Breast epithelium (tissue), 4 donors: ENCODE data around the gene SLC22A13. TPM values are rescaled to one million over a fixed set of nuclear protein-coding genes. Genes with fewer than 3 reads are reported as not detected.

Experiments
- DNase-seq, 2 donors: peaks; one replicate each; pipeline ENCODE4 v3.0.0-alpha.2; 2019; ENCODE audit warnings: low spot score in 2 of 2
- H3K27ac ChIP-seq, 2 donors: fragments of 200-600 bp; sonication (generic) in 1 of 2; one replicate each; pipeline ENCODE4 v1.5.1; 2016 to 2019; ENCODE audit warnings: mild to moderate bottlenecking in 1 of 2
- H3K27me3 ChIP-seq, 2 donors: fragments of 200-600 bp; sonication (generic) in 1 of 2; one replicate each; pipeline versions ENCODE4 v1.5.1 to v1.6.0; 2017 to 2019; ENCODE audit warnings: control low read depth in 1 of 2, mild to moderate bottlenecking in 1 of 2
- H3K36me3 ChIP-seq: fragments of 200-600 bp; one replicate; pipeline ENCODE4 v1.5.1; 2019
- H3K4me1 ChIP-seq, 2 donors: fragments of 200-600 bp; sonication (generic); one replicate each; pipeline ENCODE4 v1.5.1; 2016 to 2019; ENCODE audit warnings: control low read depth in 1 of 2
- H3K4me3 ChIP-seq, 3 donors: fragments of 200-600 bp; sonication (generic); 1 replicate in 2 of 3; 2 replicates in 1 of 3; pipeline ENCODE4 v1.5.1; 2016 to 2019; ENCODE audit warnings: mild to moderate bottlenecking in 3 of 3, moderate library complexity in 2 of 3
- H3K9me3 ChIP-seq, 2 donors: fragments of 200-600 bp; sonication (generic) in 1 of 2; one replicate each; pipeline ENCODE4 v1.5.1; 2016 to 2019; ENCODE audit warnings: control low read depth in 1 of 2
- POLR2A ChIP-seq: fragments of 450-650 bp; IDR thresholded peaks from one replicate; pipeline ENCODE4 v1.6.1; 2016; ENCODE audit warnings: antibody characterized with exemption, mild to moderate bottlenecking, moderate library complexity
- POLR2AphosphoS5 ChIP-seq, 3 donors: sonication (generic); formaldehyde crosslinking; IDR thresholded peaks; one replicate each; pipeline ENCODE4 v1.6.1; 2017; ENCODE audit warnings: antibody characterized with exemption in 3 of 3
- intact Hi-C: fragments of 100-400 bp; cut with DNase I; formaldehyde crosslinking; loops from one replicate; pipeline ENCODE4 v1.15.1; 2023; ENCODE audit warnings: low total_unique reads
- total RNA-seq, 3 donors: library from RNA; depleted of rRNA; stranded (reverse); fragments of >200 nt; gene quantifications; one replicate each; pipeline ENCODE4 v1.1.0, GENCODE V29; 2016
- TF ChIP-seq, protein P1 (sequence below), 3 donors: fragments of 450-650 bp; IDR thresholded peaks; one replicate each; pipeline ENCODE4 v1.5.1; 2016 to 2017; ENCODE audit warnings: antibody characterized with exemption in 3 of 3, mild to moderate bottlenecking in 3 of 3, moderate library complexity in 3 of 3

SLC22A13 gene
- total RNA-seq, 3 donors from 2014 or later = 0.48 to 0.59 TPM; not detected in 1

DNA sequence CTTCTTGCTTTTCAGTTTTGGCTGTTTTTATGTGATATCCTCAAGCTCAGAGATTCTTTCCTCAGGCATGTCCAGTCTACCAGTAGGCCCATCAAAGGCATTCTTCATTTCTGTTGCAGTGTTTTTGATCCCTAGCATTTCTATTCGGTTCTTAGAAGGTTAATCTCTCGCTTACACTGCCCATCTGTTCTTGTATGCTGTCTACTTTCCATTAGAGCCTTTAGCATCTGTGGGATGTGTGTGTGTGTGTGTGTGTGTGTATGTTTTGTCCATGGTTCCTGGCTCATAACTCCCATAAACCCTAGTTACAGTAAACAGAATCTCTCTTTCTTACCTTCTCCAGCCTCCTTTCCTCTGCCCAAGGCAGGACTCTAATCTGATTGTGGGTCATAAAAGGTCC, 5.1 kb upstream of the SLC22A13 start:
- Histone ChIP-seq H3K9me3 (no peaks in the 10 kb centered on the region), H3K27ac (no peak overlapping the region), H3K4me3 (no peak overlapping the region), H3K4me1 (no peaks in the 10 kb centered on the region), H3K36me3 (no peaks in the 10 kb centered on the region), H3K27me3 (no peaks in the 10 kb centered on the region)
- intact Hi-C loops = no loop called here
- DNase-seq = no peak
- no peak for TF ChIP-seq POLR2A
- no peak for TF ChIP-seq POLR2AphosphoS5 (IDR thresholded peaks at IDR 0.05)
- TF ChIP-seq, protein P1, sequence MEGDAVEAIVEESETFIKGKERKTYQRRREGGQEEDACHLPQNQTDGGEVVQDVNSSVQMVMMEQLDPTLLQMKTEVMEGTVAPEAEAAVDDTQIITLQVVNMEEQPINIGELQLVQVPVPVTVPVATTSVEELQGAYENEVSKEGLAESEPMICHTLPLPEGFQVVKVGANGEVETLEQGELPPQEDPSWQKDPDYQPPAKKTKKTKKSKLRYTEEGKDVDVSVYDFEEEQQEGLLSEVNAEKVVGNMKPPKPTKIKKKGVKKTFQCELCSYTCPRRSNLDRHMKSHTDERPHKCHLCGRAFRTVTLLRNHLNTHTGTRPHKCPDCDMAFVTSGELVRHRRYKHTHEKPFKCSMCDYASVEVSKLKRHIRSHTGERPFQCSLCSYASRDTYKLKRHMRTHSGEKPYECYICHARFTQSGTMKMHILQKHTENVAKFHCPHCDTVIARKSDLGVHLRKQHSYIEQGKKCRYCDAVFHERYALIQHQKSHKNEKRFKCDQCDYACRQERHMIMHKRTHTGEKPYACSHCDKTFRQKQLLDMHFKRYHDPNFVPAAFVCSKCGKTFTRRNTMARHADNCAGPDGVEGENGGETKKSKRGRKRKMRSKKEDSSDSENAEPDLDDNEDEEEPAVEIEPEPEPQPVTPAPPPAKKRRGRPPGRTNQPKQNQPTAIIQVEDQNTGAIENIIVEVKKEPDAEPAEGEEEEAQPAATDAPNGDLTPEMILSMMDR (IDR thresholded peaks at IDR 0.05) = no peak

DNA sequence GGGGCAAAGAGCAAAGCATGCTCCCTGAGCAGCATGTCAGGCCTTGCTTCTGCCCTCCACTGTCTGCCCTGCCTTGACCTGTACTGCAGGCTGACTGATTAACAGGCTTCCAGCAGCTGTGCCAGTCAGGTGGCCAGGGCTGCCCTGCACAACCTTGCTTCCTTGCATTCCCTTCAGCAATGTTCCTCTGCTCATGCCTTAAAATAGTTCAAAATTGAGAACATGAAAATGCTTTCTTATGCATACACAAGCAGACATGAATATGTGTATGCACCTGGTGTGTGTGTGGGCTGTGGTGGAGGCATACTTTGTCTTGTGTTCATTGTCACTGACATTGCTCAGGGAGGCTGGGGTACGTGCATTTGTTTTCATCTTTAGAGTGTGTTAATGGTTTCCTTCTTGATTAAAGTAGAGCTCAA, 1.2 kb upstream of the SLC22A13 start:
- Histone ChIP-seq H3K36me3 (no peaks in the 10 kb centered on the region), H3K27ac (no peak overlapping the region), H3K27me3 (no peaks in the 10 kb centered on the region), H3K4me3 (no peak overlapping the region), H3K9me3 (no peaks in the 10 kb centered on the region), H3K4me1 (no peaks in the 10 kb centered on the region)
- TF ChIP-seq, protein P1 (IDR thresholded peaks at IDR 0.05) = no peak
- TF ChIP-seq POLR2A (no peak), POLR2AphosphoS5 (IDR thresholded peaks at IDR 0.05) (no peak)
- no peak for DNase-seq
- intact Hi-C loops = no loop called here

DNA sequence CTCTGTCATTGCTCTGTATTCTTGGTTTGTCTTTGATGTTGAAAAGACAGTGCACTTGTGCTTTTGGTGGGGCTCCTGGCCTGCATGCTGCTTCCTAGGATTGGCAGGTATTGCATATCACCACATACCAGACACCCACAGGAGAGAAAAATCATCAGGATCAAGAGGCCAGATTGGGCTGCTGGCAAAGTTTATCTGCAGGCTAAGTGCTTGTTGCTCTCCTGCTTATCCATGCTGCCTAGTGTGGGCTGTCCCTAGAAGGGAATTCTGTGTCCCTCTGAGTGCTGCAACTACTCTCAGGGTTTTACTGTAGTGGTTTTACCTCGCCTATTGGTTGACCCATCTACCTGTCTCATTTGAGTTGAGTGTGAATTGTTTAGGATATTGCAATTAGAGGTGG, 833 bp upstream of the SLC22A13 start:
- H3K4me3 ChIP-seq = no peak overlapping the region
- no peaks in the 10 kb centered on the region for H3K36me3 ChIP-seq
- no peaks in the 10 kb centered on the region for H3K4me1 ChIP-seq
- intact Hi-C loops = no loop called here
- H3K27ac ChIP-seq = no peak overlapping the region
- no peaks in the 10 kb centered on the region for H3K27me3 ChIP-seq
- DNase-seq = no peak
- no peak for TF ChIP-seq POLR2A
- TF ChIP-seq, protein P1 (IDR thresholded peaks at IDR 0.05) = no peak
- TF ChIP-seq POLR2AphosphoS5 (IDR thresholded peaks at IDR 0.05) = no peak
- H3K9me3 ChIP-seq = no peaks in the 10 kb centered on the region

DNA sequence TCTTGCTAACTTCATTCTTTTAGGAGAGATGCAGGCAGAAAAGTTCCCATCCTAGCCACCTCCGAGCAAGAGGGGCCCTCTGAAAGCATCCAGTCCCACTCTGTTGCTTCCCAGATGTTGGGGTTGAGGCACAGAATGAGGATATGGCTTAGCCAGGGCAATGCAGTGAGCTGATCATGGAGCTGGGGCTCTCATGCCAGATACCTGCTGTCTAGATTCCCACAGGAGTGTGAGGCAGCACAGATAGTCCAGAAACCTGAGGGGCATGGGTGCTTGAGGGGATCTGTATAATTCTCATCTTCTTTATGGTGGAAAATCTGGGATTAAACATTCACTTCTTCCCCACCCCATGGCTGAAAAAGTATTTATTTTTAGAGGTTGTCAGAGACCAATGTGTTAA, 1.2 kb downstream of the SLC22A13 start:
- TF ChIP-seq POLR2A = no peak
- TF ChIP-seq POLR2AphosphoS5 (IDR thresholded peaks at IDR 0.05) = no peak
- TF ChIP-seq, protein P1 (IDR thresholded peaks at IDR 0.05) = no peak
- intact Hi-C loops = no loop called here
- no peak for DNase-seq
- H3K4me1 ChIP-seq = no peaks in the 10 kb centered on the region
- no peaks in the 10 kb centered on the region for H3K36me3 ChIP-seq
- H3K9me3 ChIP-seq = no peaks in the 10 kb centered on the region
- H3K27me3 ChIP-seq = no peaks in the 10 kb centered on the region
- no peak overlapping the region for H3K4me3 ChIP-seq
- no peak overlapping the region for H3K27ac ChIP-seq

DNA sequence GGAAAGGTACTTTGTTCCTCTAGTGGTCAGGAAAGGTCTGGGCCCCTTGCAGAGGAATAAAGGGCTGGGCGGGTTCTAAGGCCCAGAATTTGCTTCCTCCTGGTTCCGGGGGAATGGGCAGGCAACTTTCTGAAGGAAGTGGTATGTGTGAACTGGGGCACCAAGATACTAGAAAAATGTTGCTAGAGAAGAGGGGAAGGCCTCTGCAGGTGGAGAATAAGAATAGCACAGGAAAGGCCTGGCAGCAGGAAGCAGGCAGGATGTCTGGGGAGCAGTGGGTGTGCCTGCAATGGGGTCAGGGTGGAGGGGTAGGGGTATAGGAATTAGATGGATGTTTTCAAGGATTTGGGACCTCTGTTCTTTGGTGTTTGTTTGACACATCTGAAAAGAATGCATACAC, 2.0 kb downstream of the SLC22A13 start:
- H3K4me3 ChIP-seq = no peak overlapping the region
- H3K27ac ChIP-seq = no peak overlapping the region
- H3K9me3 ChIP-seq = no peaks in the 10 kb centered on the region
- no peak for DNase-seq
- intact Hi-C loops = no loop called here
- no peaks in the 10 kb centered on the region for H3K4me1 ChIP-seq
- TF ChIP-seq POLR2AphosphoS5 (IDR thresholded peaks at IDR 0.05) (no peak), POLR2A (no peak)
- TF ChIP-seq, protein P1 (IDR thresholded peaks at IDR 0.05) = no peak
- no peaks in the 10 kb centered on the region for H3K36me3 ChIP-seq
- no peaks in the 10 kb centered on the region for H3K27me3 ChIP-seq
